GM23248 (cell line): ENCODE data around the gene SIGLEC14.

Source experiments
- EZH2 ChIP-seq: fragments of 200-600 bp; sonication (generic); IDR thresholded peaks from 2 replicates; pipeline ENCODE4 v1.6.1; 2018; ENCODE audit warnings: antibody characterized with exemption, mild to moderate bottlenecking; ENCODE audit not compliant: insufficient read depth, poor library complexity, severe bottlenecking
- EZH2phosphoT487 ChIP-seq: fragments of 200-600 bp; sonication (generic); IDR thresholded peaks from 2 replicates; pipeline ENCODE4 v1.6.1; 2018; ENCODE audit warnings: antibody characterized with exemption, moderate library complexity, mild to moderate bottlenecking, low read depth; ENCODE audit not compliant: insufficient read depth

- TF ChIP-seq EZH2 (no peak), EZH2phosphoT487 (no peak)
These were observed 49.2 kb upstream of the SIGLEC14 start for GRCh38 chr19:51695702-51696315.
